Mucosa of rectum (tissue), 2 donors: ENCODE measurements around the gene ADRA1B.
A peak's percentile ranks its signal among the peaks of the same experiment; 100 is the strongest.

ENCODE experiments used
- H3K27ac ChIP-seq, 2 donors: one replicate each; pipeline ENCODE4 v1.7.0; 2013; ENCODE audit warnings: inconsistent platforms in 2 of 2, low read depth in 2 of 2, low read length in 2 of 2
- H3K27me3 ChIP-seq, 2 donors: one replicate each; pipeline ENCODE4 v1.7.0; 2013; ENCODE audit warnings: low read length in 2 of 2; ENCODE audit not compliant: control insufficient read depth in 2 of 2, insufficient read depth in 2 of 2
- H3K36me3 ChIP-seq, 2 donors: one replicate each; pipeline ENCODE4 v1.7.0; 2013; ENCODE audit warnings: low read length in 2 of 2; ENCODE audit not compliant: control insufficient read depth in 2 of 2, insufficient read depth in 2 of 2
- H3K4me1 ChIP-seq, 2 donors: one replicate each; pipeline ENCODE4 v1.7.0; 2013; ENCODE audit warnings: low read length in 2 of 2, mild to moderate bottlenecking in 1 of 2; ENCODE audit not compliant: control insufficient read depth in 2 of 2, insufficient read depth in 2 of 2
- H3K4me3 ChIP-seq, 2 donors: one replicate each; pipeline ENCODE4 v1.7.0; 2013; ENCODE audit warnings: low read length in 2 of 2
- H3K9ac ChIP-seq, 2 donors: one replicate each; pipeline ENCODE4 v1.7.0; 2013; ENCODE audit warnings: low read length in 2 of 2, low read depth in 1 of 2, mild to moderate bottlenecking in 1 of 2
- H3K9me3 ChIP-seq, 2 donors: one replicate each; pipeline ENCODE4 v1.7.0; 2013; ENCODE audit warnings: low read length in 2 of 2; ENCODE audit not compliant: control insufficient read depth in 2 of 2
- donor health status: healthy.
- donor health status: Normal muscosa, but diverticular disease.

Gene ADRA1B

GRCh38 chr5:159916841-159917761 is 819 bp downstream of the ADRA1B start:
- H3K27me3 ChIP-seq: peaks cover 6 to 11% of the 10 kb centered on the region in 2 donors
- no peak overlapping the region for H3K4me3 ChIP-seq
- H3K9me3 ChIP-seq: no peaks in the 10 kb centered on the region
- H3K36me3 ChIP-seq: no peaks in the 10 kb centered on the region
- no peak overlapping the region for H3K27ac ChIP-seq
- peaks cover 0 to 16% of the 10 kb centered on the region in 2 donors for H3K4me1 ChIP-seq
- peak overlapping the region in 1 of 2 donors; percentile 36 for H3K9ac ChIP-seq

GRCh38 chr5:159917994-159918393 is 1.7 kb downstream of the ADRA1B start:
- Histone ChIP-seq H3K27ac (no peak overlapping the region), H3K9me3 (no peaks in the 10 kb centered on the region), H3K27me3 (peaks cover 6 to 11% of the 10 kb centered on the region in 2 donors), H3K4me1 (peaks cover 0 to 10% of the 10 kb centered on the region in 2 donors), H3K4me3 (no peak overlapping the region), H3K9ac (no peak overlapping the region), H3K36me3 (no peaks in the 10 kb centered on the region)

DNA sequence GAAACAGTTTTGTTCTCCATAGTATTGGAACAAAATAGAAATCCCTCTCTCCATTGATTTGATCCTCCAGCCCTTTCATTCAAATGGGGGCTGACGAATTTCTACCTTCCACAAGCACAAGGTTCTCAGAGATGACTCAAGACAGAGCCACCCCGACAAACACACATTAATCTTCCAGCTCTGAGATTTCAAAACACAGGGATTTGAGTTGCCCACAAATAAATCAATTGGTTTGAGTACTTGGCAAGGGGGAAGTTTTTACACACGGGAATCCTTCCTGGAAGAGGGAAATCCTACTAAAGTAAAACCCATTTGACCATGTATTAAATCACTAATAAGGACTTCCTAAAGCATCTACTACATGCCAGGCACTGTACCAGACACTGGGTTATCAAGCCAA is 5.4 kb downstream of the ADRA1B start:
- H3K4me1 ChIP-seq: peaks cover 0 to 5% of the 10 kb centered on the region in 2 donors
- no peaks in the 10 kb centered on the region for H3K9me3 ChIP-seq
- no peak overlapping the region for H3K27ac ChIP-seq
- peaks cover 4 to 9% of the 10 kb centered on the region in 2 donors for H3K27me3 ChIP-seq
- H3K36me3 ChIP-seq: no peaks in the 10 kb centered on the region
- H3K4me3 ChIP-seq: no peak overlapping the region
- H3K9ac ChIP-seq: no peak overlapping the region

GRCh38 chr5:159923008-159923407 is 6.7 kb downstream of the ADRA1B start:
- Histone ChIP-seq H3K4me3 (no peak overlapping the region), H3K9ac (no peak overlapping the region), H3K36me3 (no peaks in the 10 kb centered on the region), H3K4me1 (no peaks in the 10 kb centered on the region), H3K27ac (no peak overlapping the region), H3K27me3 (peaks cover 0 to 3% of the 10 kb centered on the region in 2 donors), H3K9me3 (no peaks in the 10 kb centered on the region)

DNA sequence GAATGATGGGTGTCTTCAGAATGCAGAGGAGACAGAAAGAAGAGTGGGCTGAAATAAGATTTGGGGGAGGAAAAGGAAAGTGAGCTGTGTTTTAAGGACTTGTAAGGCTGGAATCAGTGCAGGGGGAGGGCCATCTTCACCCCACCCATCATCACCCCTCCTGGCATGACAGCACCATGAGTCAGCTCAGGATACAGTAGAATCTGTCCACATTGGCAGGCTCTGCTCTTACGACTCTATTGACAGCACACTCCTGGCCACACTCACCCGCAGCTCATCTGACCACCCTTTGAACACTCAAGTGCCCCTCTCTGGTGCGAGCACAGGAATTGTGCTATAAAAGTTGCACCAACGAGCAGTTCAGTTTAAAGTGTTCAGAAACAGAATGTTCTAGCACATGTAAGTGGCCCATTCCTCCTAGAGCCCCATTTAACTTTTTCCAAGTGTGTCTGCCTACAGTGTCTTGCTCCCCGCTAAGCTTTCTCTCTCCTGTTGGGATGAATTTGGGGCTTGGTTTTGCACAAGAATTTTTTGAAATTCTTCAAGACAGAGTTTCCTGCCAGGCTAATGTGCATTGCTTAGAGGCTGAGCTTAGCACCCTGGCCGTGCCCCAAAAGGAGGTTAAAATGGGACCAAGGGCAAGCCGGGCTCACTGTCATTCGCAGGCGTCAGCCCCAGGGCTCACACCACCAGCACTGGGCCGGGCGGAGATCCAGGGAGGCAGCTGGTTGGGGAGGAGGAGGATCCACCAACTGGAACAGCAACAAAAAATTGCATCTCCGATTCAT is 12.0 kb downstream of the ADRA1B start:
- no peak overlapping the region for H3K27ac ChIP-seq
- no peaks in the 10 kb centered on the region for H3K36me3 ChIP-seq

DNA sequence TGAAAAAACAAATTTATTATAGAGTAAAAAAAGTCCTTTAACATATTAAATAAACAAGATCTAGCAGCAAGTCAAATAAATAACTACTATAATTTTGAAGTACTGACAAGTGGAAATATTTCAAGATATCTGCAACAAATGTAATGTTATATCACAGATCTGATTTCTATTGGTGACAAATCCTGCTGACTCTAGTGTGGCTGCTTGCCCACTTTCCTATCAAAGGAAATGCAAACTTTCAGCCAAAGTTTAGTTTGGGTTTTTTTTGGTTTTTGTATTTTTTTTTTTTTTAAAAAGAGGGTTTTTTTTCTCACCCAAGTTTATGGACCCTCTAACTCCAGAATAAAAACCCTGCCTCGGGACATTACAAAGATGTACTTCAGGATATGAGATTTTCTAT is 12.9 kb downstream of the ADRA1B start:
- H3K27me3 ChIP-seq: peaks cover 0 to 6% of the 10 kb centered on the region in 2 donors
- H3K4me1 ChIP-seq: no peaks in the 10 kb centered on the region
- no peak overlapping the region for H3K27ac ChIP-seq
- no peaks in the 10 kb centered on the region for H3K36me3 ChIP-seq
- no peaks in the 10 kb centered on the region for H3K9me3 ChIP-seq
- H3K4me3 ChIP-seq: no peak overlapping the region
- H3K9ac ChIP-seq: no peak overlapping the region

More for the DNA sequence above, 12.0 kb downstream of the ADRA1B start:
- Histone ChIP-seq H3K9ac (no peak overlapping the region), H3K4me1 (no peaks in the 10 kb centered on the region), H3K9me3 (no peaks in the 10 kb centered on the region), H3K27me3 (peaks cover 0 to 6% of the 10 kb centered on the region in 2 donors), H3K4me3 (no peak overlapping the region)

GRCh38 chr5:159933531-159934485 is 17.5 kb downstream of the ADRA1B start:
- H3K9ac ChIP-seq: no peak overlapping the region
- no peak overlapping the region for H3K4me3 ChIP-seq
- no peaks in the 10 kb centered on the region for H3K36me3 ChIP-seq
- H3K4me1 ChIP-seq: no peaks in the 10 kb centered on the region
- H3K9me3 ChIP-seq: no peaks in the 10 kb centered on the region
- H3K27me3 ChIP-seq: no peaks in the 10 kb centered on the region
- no peak overlapping the region for H3K27ac ChIP-seq

DNA sequence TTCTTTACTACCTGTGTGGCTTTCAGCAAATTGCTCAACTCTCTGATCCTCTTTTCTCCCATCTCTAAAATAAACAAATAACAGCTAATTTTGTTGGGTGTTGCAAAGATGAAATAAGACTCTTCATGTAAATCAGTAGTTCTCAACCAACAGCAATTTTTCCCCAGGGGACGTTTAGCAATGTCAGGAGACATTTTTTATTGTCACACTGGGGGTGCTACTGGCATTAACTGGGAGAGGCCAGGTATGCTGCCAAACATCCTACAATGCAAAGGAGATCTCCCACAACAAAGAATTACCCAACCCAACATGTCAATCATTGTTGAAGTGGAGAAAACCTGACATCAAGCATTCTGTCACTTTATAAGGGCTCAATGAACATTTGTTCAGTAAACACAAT is 19.7 kb downstream of the ADRA1B start:
- H3K4me1 ChIP-seq: no peaks in the 10 kb centered on the region
- no peaks in the 10 kb centered on the region for H3K27me3 ChIP-seq
- H3K9me3 ChIP-seq: no peaks in the 10 kb centered on the region
- H3K9ac ChIP-seq: no peak overlapping the region
- H3K4me3 ChIP-seq: no peak overlapping the region
- H3K36me3 ChIP-seq: no peaks in the 10 kb centered on the region
- no peak overlapping the region for H3K27ac ChIP-seq

DNA sequence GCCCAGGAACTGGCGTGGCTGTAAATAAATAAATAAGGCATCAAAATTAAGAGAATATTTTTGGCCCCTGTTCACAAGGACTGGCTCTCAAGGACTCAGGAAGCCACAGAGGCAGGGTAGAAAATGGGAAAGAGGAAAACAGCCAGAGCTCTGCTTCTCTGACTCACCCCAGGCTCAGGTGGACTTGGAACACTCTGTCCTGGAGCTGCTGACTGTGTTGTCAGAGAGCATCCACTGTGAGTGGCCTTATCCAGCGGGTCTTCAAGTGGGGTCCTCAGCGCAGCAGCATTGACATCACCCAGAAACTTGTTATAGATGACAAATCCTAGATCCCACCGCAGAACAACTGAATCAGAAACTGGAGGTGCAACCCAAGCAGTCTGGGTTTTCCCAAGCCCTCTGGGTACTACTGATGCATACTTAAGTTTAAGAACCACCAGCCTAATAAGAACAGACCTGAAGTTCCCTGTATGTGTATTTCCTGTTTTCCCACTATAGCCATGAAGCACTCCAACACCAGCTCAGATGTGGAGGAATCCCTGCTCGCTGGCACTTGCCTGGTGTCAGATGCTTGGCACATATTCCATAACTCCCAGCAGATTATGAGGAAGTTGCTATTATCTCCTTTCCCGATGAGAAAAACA is 20.5 kb downstream of the ADRA1B start:
- Histone ChIP-seq H3K27me3 (no peaks in the 10 kb centered on the region), H3K9ac (no peak overlapping the region), H3K4me1 (no peaks in the 10 kb centered on the region), H3K36me3 (no peaks in the 10 kb centered on the region), H3K27ac (no peak overlapping the region), H3K4me3 (no peak overlapping the region), H3K9me3 (no peaks in the 10 kb centered on the region)
